ENCODE measurements around the gene SIVA1.

Gene SIVA1

DNA sequence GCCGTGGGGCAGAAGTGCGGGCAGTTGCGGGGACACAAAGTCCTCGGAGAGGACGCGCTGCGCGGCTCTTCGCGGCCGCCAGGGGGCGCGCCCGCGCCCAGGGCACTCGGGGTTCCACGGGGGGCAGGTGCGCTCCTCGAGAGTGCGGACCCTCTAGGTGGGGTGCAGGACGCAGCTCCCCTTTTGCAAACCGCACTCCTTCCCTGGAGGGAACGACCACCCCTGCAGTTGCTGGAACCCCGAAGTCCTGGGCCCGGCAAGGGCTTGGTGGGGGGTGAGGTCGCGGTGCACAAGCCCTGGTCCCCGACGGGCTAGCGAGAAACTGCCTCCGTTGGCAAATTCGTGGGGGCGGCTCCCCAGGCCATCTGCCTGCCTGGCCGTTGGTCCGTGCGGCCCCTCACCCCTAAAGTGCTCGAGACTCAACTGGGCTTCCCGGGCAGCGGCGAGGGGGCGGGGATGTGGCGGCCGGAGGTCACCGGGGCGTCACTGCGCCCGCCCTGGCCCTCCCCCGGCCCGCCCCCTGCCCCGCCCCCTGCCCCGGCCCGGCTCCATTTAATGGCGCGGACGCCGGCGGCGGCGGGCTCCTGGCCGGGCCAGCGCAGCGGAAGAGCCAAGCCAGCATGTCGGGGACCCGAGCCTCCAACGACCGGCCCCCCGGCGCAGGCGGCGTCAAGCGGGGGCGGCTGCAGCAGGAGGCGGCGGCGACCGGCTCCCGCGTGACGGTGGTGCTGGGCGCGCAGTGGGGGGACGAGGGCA is 29.1 kb upstream of the SIVA1 start, which contains the start of gene ADSS1 (continued):
- TF ChIP-seq, protein P1, sequence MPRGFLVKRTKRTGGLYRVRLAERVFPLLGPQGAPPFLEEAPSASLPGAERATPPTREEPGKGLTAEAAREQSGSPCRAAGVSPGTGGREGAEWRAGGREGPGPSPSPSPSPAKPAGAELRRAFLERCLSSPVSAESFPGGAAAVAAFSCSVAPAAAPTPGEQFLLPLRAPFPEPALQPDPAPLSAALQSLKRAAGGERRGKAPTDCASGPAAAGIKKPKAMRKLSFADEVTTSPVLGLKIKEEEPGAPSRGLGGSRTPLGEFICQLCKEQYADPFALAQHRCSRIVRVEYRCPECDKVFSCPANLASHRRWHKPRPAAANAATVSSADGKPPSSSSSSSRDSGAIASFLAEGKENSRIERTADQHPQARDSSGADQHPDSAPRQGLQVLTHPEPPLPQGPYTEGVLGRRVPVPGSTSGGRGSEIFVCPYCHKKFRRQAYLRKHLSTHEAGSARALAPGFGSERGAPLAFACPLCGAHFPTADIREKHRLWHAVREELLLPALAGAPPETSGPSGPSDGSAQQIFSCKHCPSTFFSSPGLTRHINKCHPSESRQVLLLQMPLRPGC (tag by site-specific recombination; IDR thresholded peaks at IDR 0.05): peak; percentile 51; the same call in 1 of the 2 replicates
- TF ChIP-seq ZNF768 (tag by site-specific recombination; IDR thresholded peaks at IDR 0.05) (no peak), ZNF157 (tag by site-specific recombination; IDR thresholded peaks at IDR 0.05) (no peak), ZNF792 (tag by site-specific recombination; IDR thresholded peaks at IDR 0.05) (no peak), ZNF138 (tag by site-specific recombination; IDR thresholded peaks at IDR 0.05; ENCODE audit: borderline replicate concordance) (no peak), ZNF221 (tag by site-specific recombination; IDR thresholded peaks at IDR 0.05; ENCODE audit: borderline replicate concordance) (no peak), ZNF560 (tag by site-specific recombination; IDR thresholded peaks at IDR 0.05; ENCODE audit: borderline replicate concordance) (no peak), ZNF777 (tag by site-specific recombination; IDR thresholded peaks at IDR 0.05; ENCODE audit: borderline replicate concordance) (peak; percentile 96), ZNF2 (tag by site-specific recombination; IDR thresholded peaks at IDR 0.05) (peak; percentile 91), HOXA7 (CRISPR knock-in tag; IDR thresholded peaks at IDR 0.05; ENCODE audit: borderline replicate concordance) (no peak), ZBTB1 (tag by site-specific recombination; IDR thresholded peaks at IDR 0.05) (0 out of 2 replicates have a peak, but pooled peaks have one; percentile 71), ZNF561 (tag by site-specific recombination; IDR thresholded peaks at IDR 0.05; ENCODE audit: borderline replicate concordance) (no peak), ZNF146 (tag by site-specific recombination; IDR thresholded peaks at IDR 0.05) (no peak), ZNF426 (tag by site-specific recombination; IDR thresholded peaks at IDR 0.05) (no peak), ZNF239 (tag by site-specific recombination; IDR thresholded peaks at IDR 0.05) (no peak), ZNF248 (tag by site-specific recombination; IDR thresholded peaks at IDR 0.05) (no peak), ZNF747 (tag by site-specific recombination; IDR thresholded peaks at IDR 0.05) (no peak), BCL11A (tag by site-specific recombination; IDR thresholded peaks at IDR 0.05; ENCODE audit: low read depth) (peak; percentile 83)
- TF ChIP-seq, protein P2, sequence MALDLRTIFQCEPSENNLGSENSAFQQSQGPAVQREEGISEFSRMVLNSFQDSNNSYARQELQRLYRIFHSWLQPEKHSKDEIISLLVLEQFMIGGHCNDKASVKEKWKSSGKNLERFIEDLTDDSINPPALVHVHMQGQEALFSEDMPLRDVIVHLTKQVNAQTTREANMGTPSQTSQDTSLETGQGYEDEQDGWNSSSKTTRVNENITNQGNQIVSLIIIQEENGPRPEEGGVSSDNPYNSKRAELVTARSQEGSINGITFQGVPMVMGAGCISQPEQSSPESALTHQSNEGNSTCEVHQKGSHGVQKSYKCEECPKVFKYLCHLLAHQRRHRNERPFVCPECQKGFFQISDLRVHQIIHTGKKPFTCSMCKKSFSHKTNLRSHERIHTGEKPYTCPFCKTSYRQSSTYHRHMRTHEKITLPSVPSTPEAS (tag by site-specific recombination; IDR thresholded peaks at IDR 0.05): no peak
- TF ChIP-seq, protein P3, sequence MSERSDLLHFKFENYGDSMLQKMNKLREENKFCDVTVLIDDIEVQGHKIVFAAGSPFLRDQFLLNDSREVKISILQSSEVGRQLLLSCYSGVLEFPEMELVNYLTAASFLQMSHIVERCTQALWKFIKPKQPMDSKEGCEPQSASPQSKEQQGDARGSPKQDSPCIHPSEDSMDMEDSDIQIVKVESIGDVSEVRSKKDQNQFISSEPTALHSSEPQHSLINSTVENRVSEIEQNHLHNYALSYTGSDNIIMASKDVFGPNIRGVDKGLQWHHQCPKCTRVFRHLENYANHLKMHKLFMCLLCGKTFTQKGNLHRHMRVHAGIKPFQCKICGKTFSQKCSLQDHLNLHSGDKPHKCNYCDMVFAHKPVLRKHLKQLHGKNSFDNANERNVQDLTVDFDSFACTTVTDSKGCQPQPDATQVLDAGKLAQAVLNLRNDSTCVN (tag by site-specific recombination; optimal IDR thresholded peaks at IDR 0.05): peak; percentile 68
- TF ChIP-seq, protein P4, sequence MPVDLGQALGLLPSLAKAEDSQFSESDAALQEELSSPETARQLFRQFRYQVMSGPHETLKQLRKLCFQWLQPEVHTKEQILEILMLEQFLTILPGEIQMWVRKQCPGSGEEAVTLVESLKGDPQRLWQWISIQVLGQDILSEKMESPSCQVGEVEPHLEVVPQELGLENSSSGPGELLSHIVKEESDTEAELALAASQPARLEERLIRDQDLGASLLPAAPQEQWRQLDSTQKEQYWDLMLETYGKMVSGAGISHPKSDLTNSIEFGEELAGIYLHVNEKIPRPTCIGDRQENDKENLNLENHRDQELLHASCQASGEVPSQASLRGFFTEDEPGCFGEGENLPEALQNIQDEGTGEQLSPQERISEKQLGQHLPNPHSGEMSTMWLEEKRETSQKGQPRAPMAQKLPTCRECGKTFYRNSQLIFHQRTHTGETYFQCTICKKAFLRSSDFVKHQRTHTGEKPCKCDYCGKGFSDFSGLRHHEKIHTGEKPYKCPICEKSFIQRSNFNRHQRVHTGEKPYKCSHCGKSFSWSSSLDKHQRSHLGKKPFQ (tag by site-specific recombination; IDR thresholded peaks at IDR 0.05): no peak
- TF ChIP-seq, protein P5, sequence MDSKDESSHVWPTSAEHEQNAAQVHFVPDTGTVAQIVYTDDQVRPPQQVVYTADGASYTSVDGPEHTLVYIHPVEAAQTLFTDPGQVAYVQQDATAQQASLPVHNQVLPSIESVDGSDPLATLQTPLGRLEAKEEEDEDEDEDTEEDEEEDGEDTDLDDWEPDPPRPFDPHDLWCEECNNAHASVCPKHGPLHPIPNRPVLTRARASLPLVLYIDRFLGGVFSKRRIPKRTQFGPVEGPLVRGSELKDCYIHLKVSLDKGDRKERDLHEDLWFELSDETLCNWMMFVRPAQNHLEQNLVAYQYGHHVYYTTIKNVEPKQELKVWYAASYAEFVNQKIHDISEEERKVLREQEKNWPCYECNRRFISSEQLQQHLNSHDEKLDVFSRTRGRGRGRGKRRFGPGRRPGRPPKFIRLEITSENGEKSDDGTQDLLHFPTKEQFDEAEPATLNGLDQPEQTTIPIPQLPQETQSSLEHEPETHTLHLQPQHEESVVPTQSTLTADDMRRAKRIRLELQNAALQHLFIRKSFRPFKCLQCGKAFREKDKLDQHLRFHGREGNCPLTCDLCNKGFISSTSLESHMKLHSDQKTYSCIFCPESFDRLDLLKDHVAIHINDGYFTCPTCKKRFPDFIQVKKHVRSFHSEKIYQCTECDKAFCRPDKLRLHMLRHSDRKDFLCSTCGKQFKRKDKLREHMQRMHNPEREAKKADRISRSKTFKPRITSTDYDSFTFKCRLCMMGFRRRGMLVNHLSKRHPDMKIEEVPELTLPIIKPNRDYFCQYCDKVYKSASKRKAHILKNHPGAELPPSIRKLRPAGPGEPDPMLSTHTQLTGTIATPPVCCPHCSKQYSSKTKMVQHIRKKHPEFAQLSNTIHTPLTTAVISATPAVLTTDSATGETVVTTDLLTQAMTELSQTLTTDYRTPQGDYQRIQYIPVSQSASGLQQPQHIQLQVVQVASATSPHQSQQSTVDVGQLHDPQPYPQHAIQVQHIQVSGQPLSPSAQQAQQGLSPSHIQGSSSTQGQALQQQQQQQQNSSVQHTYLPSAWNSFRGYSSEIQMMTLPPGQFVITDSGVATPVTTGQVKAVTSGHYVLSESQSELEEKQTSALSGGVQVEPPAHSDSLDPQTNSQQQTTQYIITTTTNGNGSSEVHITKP (tag by site-specific recombination; IDR thresholded peaks at IDR 0.05): no peak
